Measurements from ENCODE around the gene SAMD13.

The SAMD13 gene

GRCh38 chr1:84363622-84364021, 62.1 kb downstream of the SAMD13 start:
- no peak for TF ChIP-seq POU2F2 (IDR thresholded peaks at IDR 0.05; ENCODE audit: low read depth, low read length)
- no peak for TF ChIP-seq POLR2A (IDR thresholded peaks at IDR 0.05; ENCODE audit: low read depth, low read length)
- no peak for TF ChIP-seq PAX5 (IDR thresholded peaks at IDR 0.05; ENCODE audit: insufficient read depth, low read length, severe bottlenecking)
- no peak for TF ChIP-seq TAF1 (IDR thresholded peaks at IDR 0.05; ENCODE audit: low read depth, low read length)
- no peak for TF ChIP-seq SPI1 (IDR thresholded peaks at IDR 0.05; ENCODE audit: low read depth, low read length)
- no peak for TF ChIP-seq POLR2AphosphoS5 (IDR thresholded peaks at IDR 0.05; ENCODE audit: low read depth, low read length)
- no peak for FAIRE-seq
- no peak for DNase-seq (ENCODE audit: insufficient read length, low spot score)

- FAIRE-seq: no peak
- no peak for TF ChIP-seq SPI1 (IDR thresholded peaks at IDR 0.05; ENCODE audit: low read depth, low read length)
- TF ChIP-seq PAX5 (IDR thresholded peaks at IDR 0.05; ENCODE audit: insufficient read depth, low read length, severe bottlenecking): no peak
- DNase-seq (ENCODE audit: insufficient read length, low spot score): no peak
Measured at GRCh38 chr1:84365225-84366221, 64.0 kb downstream of the SAMD13 start.

- TF ChIP-seq PAX5 (IDR thresholded peaks at IDR 0.05; ENCODE audit: insufficient read depth, low read length, severe bottlenecking): no peak
- TF ChIP-seq POU2F2 (IDR thresholded peaks at IDR 0.05; ENCODE audit: low read depth, low read length): no peak
- no peak for TF ChIP-seq POLR2A (IDR thresholded peaks at IDR 0.05; ENCODE audit: low read depth, low read length)
- no peak for TF ChIP-seq SPI1 (IDR thresholded peaks at IDR 0.05; ENCODE audit: low read depth, low read length)
- TF ChIP-seq POLR2AphosphoS5 (IDR thresholded peaks at IDR 0.05; ENCODE audit: low read depth, low read length): no peak
- FAIRE-seq: no peak
- DNase-seq (ENCODE audit: insufficient read length, low spot score): no peak
Measured at GRCh38 chr1:84366786-84367185, 65.3 kb downstream of the SAMD13 start.

- TF ChIP-seq PAX5 (IDR thresholded peaks at IDR 0.05; ENCODE audit: insufficient read depth, low read length, severe bottlenecking) (no peak), POLR2AphosphoS5 (IDR thresholded peaks at IDR 0.05; ENCODE audit: low read depth, low read length) (no peak), POLR2A (IDR thresholded peaks at IDR 0.05; ENCODE audit: low read depth, low read length) (no peak), TAF1 (IDR thresholded peaks at IDR 0.05; ENCODE audit: low read depth, low read length) (no peak), SPI1 (IDR thresholded peaks at IDR 0.05; ENCODE audit: low read depth, low read length) (no peak), POU2F2 (IDR thresholded peaks at IDR 0.05; ENCODE audit: low read depth, low read length) (no peak)
- FAIRE-seq: no peak
- no peak for DNase-seq (ENCODE audit: insufficient read length, low spot score)
Measured at GRCh38 chr1:84367219-84367618, 65.7 kb downstream of the SAMD13 start.

DNA sequence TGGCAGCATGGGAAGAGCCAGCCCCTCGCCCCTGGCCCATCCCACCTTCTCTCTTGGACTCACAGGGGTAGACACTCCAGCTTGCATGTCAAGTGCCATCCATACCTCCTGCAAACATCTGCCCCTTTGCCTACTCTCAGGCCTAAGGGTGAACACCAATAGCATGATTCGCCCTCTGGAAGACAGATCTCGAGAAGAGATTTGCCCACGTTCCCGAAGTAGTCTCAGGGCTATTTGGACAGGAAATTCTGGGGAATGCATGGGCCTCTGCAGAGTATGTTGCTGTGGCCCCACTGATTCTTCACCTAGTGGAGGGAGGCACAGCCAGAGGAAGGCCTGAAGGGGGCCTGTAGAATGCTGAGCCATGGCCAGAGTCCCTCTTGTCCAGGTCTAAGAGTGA, 66.9 kb downstream of the SAMD13 start:
- DNase-seq (ENCODE audit: insufficient read length, low spot score) (no peak), FAIRE-seq (no peak)
- no peak for TF ChIP-seq POLR2A (IDR thresholded peaks at IDR 0.05; ENCODE audit: low read depth, low read length)
- TF ChIP-seq TAF1 (IDR thresholded peaks at IDR 0.05; ENCODE audit: low read depth, low read length): no peak
- TF ChIP-seq SPI1 (IDR thresholded peaks at IDR 0.05; ENCODE audit: low read depth, low read length): no peak
- no peak for TF ChIP-seq POLR2AphosphoS5 (IDR thresholded peaks at IDR 0.05; ENCODE audit: low read depth, low read length)
- no peak for TF ChIP-seq POU2F2 (IDR thresholded peaks at IDR 0.05; ENCODE audit: low read depth, low read length)
- no peak for TF ChIP-seq PAX5 (IDR thresholded peaks at IDR 0.05; ENCODE audit: insufficient read depth, low read length, severe bottlenecking)

GRCh38 chr1:84370266-84370665, 68.8 kb downstream of the SAMD13 start:
- no peak for FAIRE-seq
- TF ChIP-seq POU2F2 (IDR thresholded peaks at IDR 0.05; ENCODE audit: low read depth, low read length) (no peak), TAF1 (IDR thresholded peaks at IDR 0.05; ENCODE audit: low read depth, low read length) (no peak), POLR2A (IDR thresholded peaks at IDR 0.05; ENCODE audit: low read depth, low read length) (no peak), POLR2AphosphoS5 (IDR thresholded peaks at IDR 0.05; ENCODE audit: low read depth, low read length) (no peak), PAX5 (IDR thresholded peaks at IDR 0.05; ENCODE audit: insufficient read depth, low read length, severe bottlenecking) (no peak), SPI1 (IDR thresholded peaks at IDR 0.05; ENCODE audit: low read depth, low read length) (no peak)
- no peak for DNase-seq (ENCODE audit: insufficient read length, low spot score)

DNA sequence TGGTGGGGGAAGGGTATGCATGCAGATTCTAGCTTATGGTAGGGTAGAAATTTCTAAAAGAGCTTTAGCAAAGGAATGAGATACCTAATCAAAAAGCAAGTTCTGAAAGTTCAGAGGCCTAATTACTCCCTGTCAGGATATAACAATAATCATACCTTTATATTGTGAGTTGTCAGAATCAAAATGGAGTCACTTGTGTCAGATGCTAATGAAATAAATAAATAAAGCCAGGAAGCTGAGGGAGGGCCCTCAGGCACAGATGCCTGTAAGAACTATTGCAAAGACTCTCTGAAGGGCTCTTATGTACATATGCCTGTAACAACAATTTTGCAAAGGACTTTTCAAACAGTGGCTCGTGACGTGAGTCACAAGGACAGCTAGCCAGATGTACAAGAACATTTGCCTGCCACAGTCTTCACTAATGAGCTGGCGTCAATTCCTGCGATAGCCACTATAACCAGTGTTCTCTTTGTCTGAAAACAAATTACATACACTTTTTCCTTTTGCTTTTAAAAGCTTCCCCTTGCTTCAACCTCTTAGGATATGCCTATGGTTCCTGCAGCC, 69.4 kb downstream of the SAMD13 start:
- DNase-seq (ENCODE audit: insufficient read length, low spot score): no peak
- FAIRE-seq: no peak
- TF ChIP-seq SPI1 (IDR thresholded peaks at IDR 0.05; ENCODE audit: low read depth, low read length) (no peak), TAF1 (IDR thresholded peaks at IDR 0.05; ENCODE audit: low read depth, low read length) (no peak), PAX5 (IDR thresholded peaks at IDR 0.05; ENCODE audit: insufficient read depth, low read length, severe bottlenecking) (no peak), POLR2AphosphoS5 (IDR thresholded peaks at IDR 0.05; ENCODE audit: low read depth, low read length) (no peak), POU2F2 (IDR thresholded peaks at IDR 0.05; ENCODE audit: low read depth, low read length) (no peak), POLR2A (IDR thresholded peaks at IDR 0.05; ENCODE audit: low read depth, low read length) (no peak)

- TF ChIP-seq POU2F2 (IDR thresholded peaks at IDR 0.05; ENCODE audit: low read depth, low read length) (no peak), TAF1 (IDR thresholded peaks at IDR 0.05; ENCODE audit: low read depth, low read length) (no peak), POLR2AphosphoS5 (IDR thresholded peaks at IDR 0.05; ENCODE audit: low read depth, low read length) (no peak), POLR2A (IDR thresholded peaks at IDR 0.05; ENCODE audit: low read depth, low read length) (no peak), PAX5 (IDR thresholded peaks at IDR 0.05; ENCODE audit: insufficient read depth, low read length, severe bottlenecking) (no peak), SPI1 (IDR thresholded peaks at IDR 0.05; ENCODE audit: low read depth, low read length) (no peak)
Measured at GRCh38 chr1:84373436-84374141, 72.1 kb downstream of the SAMD13 start.

More at GRCh38 chr1:84373436-84374141, 72.1 kb downstream of the SAMD13 start:
- DNase-seq (ENCODE audit: insufficient read length, low spot score): no peak
- FAIRE-seq: no peak
